T-helper 1 cell treated with Interleukin-12 subunit alpha and Interleukin-12 subunit beta and Interleukin-4 antibody, amounts not matched to agents 30 μg/mL and 1 μg/mL, for 36 hours (primary cell): ENCODE measurements around the gene BMP8B.

ENCODE experiments used
- H3K27ac Mint-ChIP-seq: one replicate; pipeline ENCODE4 v1.8.0; 2021; ENCODE audit warnings: mild to moderate bottlenecking, mixed read lengths
- H3K27me3 Mint-ChIP-seq: one replicate; pipeline ENCODE4 v1.8.0; 2021; ENCODE audit warnings: low read depth, mixed read lengths
- H3K36me3 Mint-ChIP-seq: one replicate; pipeline ENCODE4 v1.8.0; 2021; ENCODE audit warnings: low read depth, mixed read lengths
- H3K4me1 Mint-ChIP-seq: one replicate; pipeline ENCODE4 v1.8.0; 2021; ENCODE audit warnings: low read depth, mixed read lengths
- H3K4me3 Mint-ChIP-seq: one replicate; pipeline ENCODE4 v1.8.0; 2021; ENCODE audit warnings: mild to moderate bottlenecking, moderate library complexity, mixed read lengths
- H3K9me3 Mint-ChIP-seq: one replicate; pipeline ENCODE4 v1.8.0; 2021; ENCODE audit warnings: mixed read lengths

The BMP8B gene

DNA sequence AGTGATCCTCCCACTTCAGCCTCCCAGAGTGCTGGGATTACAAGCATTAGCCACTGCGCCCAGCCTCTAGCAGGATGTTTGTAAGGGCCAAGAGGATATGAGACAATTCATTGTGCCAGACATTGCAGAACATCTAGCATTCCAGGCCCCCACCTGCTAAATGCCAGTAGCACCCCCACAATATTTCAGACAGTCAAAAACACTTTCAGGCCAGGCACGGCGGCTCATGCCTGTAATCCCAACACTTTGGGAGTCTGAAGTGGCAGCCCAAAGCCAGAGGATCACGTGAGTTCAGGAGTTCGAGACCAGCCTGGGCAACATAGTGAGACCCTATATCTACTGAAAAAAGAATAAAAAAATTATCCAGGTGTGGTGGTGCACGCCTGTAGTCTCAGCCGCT is 37.1 kb downstream of the BMP8B start:
- H3K36me3 Mint-ChIP-seq: peaks cover 45% of the 10 kb centered on the region
- no peaks in the 10 kb centered on the region for H3K27me3 Mint-ChIP-seq
- no peak overlapping the region for H3K27ac Mint-ChIP-seq
- H3K4me1 Mint-ChIP-seq: no peaks in the 10 kb centered on the region
- no peak overlapping the region for H3K4me3 Mint-ChIP-seq
- no peaks in the 10 kb centered on the region for H3K9me3 Mint-ChIP-seq

DNA sequence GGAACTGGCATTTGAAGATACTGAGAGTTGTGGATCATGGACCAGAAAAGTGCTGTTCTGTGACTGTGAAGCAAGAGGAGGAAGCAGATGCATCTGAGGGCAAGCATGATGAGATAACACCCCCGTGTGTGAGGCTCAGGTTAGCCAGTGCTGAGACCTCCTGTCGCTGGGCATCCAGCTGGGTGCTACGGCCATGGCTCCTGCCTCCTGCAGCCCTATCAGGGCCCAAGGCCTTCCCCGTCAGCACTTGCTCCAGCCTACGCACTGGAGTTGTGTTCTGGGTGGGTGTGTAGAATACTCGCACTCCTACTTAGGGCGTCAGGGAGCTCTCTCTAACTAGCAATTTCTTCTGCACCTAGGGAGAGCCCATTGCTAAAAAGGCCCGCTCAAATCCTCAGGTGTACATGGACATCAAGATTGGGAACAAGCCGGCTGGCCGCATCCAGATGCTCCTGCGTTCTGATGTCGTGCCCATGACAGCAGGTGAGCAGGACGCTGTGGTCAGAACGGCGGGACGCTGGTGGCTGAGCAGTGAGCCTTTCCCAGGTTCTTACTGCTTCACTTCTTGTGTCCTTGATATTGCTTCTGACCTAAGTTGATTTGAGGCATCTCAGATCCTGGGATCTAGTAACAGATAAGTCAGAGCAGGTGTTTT is 43.5 kb downstream of the BMP8B start:
- Mint-ChIP-seq H3K27ac (no peak overlapping the region), H3K4me3 (no peak overlapping the region), H3K4me1 (peaks cover 9% of the 10 kb centered on the region), H3K9me3 (no peaks in the 10 kb centered on the region), H3K27me3 (no peaks in the 10 kb centered on the region), H3K36me3 (peaks cover 55% of the 10 kb centered on the region)

DNA sequence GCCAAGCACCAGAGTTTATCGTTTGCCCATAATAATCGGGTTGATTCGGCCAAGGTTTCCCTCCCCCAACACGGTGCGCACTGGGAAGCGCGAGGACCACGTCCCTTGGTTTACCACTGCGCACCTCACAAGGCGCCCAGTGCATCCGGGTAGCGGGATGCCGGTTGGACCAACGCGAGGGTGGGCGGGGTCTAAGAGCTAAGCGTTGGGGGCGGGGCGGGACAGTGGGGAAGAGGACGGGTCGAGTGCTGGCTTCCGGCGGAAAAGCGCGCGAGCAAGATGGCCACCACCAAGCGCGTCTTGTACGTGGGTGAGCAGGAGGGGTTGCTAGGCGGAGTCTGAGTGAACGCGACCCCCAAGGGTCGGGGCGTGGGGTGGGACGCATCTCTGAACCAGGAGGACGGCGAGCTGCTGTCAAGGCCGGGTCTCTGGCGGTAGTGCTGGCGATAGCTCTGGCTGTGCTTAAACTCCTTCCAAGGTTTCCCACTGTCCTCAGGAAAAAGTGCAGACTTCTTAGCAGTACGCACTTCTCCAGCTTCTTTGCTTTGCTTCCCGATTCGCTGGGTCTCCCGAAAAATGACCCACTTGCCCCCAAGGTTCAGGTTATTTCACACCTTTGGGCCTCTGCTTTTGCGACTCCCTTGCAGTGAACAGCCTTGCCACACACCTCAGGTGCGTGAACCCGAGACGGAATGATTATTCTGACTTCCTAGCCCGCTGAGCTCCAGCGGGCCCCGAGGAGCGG is 49.9 kb downstream of the BMP8B start, which contains the start of gene PPIE:
Gene PPIE, plus strand, starts transcription at position 261 of the 745 bp plus-strand sequence. Its CDS starts 19 bp downstream, at position 280.
- Mint-ChIP-seq H3K27me3 (no peaks in the 10 kb centered on the region), H3K4me3 (peak within 1 kb of the TSS; percentile 96), H3K27ac (peak within 1 kb of the TSS; percentile 93), H3K36me3 (peaks cover 34% of the 10 kb centered on the region), H3K4me1 (peaks cover 38% of the 10 kb centered on the region), H3K9me3 (peaks cover 9% of the 10 kb centered on the region)

DNA sequence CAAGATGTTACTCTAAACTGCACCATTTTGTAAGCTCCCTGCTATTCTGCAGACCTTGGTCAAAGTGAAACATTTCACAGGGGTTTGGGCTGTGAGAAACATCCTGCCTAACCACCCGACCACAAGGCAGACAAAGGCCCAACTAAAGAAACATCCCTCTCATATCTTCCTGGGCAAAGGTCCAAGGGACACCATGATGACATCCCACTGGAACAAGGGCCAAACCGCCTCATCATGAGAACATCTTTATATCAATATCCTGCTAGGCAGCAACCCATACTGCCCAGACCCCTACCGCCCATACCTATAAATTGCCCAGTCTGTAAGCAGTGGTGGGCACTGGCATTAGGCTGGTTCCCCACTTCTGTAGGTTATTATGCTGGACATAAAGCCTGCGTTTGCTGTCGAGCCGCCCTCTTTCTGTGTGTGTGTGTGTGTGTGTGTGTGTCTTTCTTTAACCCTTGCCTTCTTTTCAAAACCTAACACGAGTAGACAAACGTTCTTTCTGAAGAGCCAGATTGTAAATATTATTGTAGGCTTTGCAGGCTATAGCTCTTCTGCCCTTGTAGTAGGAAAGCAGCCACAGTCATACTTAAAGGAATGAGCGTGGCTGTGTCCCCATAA is 51.0 kb downstream of the BMP8B start:
- Mint-ChIP-seq H3K4me3 (peak overlapping the region; percentile 62), H3K36me3 (peaks cover 29% of the 10 kb centered on the region), H3K27ac (peak overlapping the region; percentile 70), H3K9me3 (peaks cover 9% of the 10 kb centered on the region), H3K4me1 (peaks cover 39% of the 10 kb centered on the region), H3K27me3 (peaks cover 4% of the 10 kb centered on the region)

DNA sequence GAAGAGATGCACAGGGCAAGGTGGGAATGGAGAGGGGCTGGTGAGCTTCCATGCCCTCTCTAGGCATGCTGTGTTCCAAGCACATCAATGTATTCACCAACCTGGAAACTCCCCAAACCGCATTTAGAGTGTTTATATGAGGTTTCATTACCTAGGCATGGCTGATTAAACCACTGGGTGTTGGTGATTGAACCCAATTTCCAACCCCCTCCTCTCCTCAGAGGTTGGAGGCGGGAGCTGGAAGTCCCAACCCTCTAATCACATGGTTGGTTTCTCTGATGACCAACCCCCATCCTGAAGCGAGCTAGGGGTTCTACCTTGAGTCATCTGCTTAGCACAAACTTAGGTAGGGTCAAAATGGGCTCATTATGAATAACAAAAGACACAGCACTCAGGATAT is 52.9 kb downstream of the BMP8B start:
- peaks cover 5% of the 10 kb centered on the region for H3K27me3 Mint-ChIP-seq
- no peak overlapping the region for H3K4me3 Mint-ChIP-seq
- peaks cover 9% of the 10 kb centered on the region for H3K9me3 Mint-ChIP-seq
- H3K36me3 Mint-ChIP-seq: peaks cover 15% of the 10 kb centered on the region
- H3K27ac Mint-ChIP-seq: no peak overlapping the region
- peaks cover 36% of the 10 kb centered on the region for H3K4me1 Mint-ChIP-seq

DNA sequence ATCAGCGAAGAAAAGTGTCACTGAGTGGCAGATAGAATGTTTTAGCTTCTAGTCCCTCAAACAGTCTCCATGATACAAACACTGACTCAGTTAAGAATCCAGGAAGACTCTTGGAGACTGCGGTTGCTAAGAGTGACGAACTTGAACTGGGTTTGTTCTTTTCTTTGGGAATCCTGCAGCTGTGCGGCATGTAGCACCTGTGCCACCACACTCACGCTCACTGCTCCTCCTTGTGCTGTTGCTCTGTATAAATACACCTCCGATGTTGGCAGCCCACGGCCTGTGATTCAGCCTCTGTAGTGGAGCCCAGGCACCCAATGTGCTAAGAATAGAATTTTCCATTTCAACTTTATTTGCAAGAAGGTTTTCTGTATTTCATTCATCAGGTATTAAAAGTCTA is 55.5 kb downstream of the BMP8B start:
- H3K27ac Mint-ChIP-seq: no peak overlapping the region
- peaks cover 23% of the 10 kb centered on the region for H3K27me3 Mint-ChIP-seq
- peaks cover 9% of the 10 kb centered on the region for H3K9me3 Mint-ChIP-seq
- peaks cover 26% of the 10 kb centered on the region for H3K4me1 Mint-ChIP-seq
- H3K4me3 Mint-ChIP-seq: no peak overlapping the region
- H3K36me3 Mint-ChIP-seq: peaks cover 5% of the 10 kb centered on the region

DNA sequence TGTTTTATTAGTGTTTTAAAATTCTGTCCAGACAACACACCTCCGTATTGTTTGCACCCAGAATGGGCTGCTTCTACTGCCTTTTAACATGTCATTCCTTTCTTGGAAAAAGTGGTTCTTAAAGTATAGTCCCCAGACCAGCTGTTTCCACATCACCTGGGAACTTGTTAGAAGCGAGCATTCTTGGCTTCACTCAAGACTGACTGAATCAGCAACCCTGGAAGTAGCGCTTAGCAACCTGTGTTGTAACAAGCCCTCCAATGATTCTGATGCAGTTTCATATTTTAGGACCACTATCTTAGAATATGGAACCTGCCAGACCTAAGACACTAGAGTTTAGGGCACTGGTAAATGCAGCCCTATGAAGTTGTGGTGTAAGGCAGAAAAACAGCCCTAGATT is 55.9 kb downstream of the BMP8B start:
- peaks cover 27% of the 10 kb centered on the region for H3K27me3 Mint-ChIP-seq
- no peak overlapping the region for H3K27ac Mint-ChIP-seq
- peaks cover 5% of the 10 kb centered on the region for H3K36me3 Mint-ChIP-seq
- H3K4me1 Mint-ChIP-seq: peaks cover 25% of the 10 kb centered on the region
- peaks cover 9% of the 10 kb centered on the region for H3K9me3 Mint-ChIP-seq
- no peak overlapping the region for H3K4me3 Mint-ChIP-seq

DNA sequence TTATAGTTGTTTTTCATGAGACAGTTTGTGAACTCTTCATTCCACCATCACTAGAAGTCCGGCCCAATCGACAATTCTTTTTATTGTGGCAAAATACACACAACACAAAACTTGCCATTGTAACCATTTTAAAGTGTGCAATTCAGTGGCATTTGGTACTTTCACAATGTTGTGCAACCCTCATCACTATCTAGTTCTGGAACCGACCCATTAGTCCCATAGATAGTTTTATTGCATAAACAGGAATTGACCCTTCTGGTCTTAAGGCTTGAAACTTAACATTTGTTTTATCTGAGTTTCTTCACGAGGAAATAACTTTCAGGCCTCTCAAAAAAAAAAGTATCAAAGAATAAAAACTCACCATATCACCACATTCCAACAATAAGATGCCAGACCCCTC is 58.8 kb downstream of the BMP8B start:
- Mint-ChIP-seq H3K4me1 (peaks cover 18% of the 10 kb centered on the region), H3K27ac (no peak overlapping the region), H3K4me3 (no peak overlapping the region), H3K27me3 (peaks cover 34% of the 10 kb centered on the region), H3K36me3 (no peaks in the 10 kb centered on the region), H3K9me3 (no peaks in the 10 kb centered on the region)

DNA sequence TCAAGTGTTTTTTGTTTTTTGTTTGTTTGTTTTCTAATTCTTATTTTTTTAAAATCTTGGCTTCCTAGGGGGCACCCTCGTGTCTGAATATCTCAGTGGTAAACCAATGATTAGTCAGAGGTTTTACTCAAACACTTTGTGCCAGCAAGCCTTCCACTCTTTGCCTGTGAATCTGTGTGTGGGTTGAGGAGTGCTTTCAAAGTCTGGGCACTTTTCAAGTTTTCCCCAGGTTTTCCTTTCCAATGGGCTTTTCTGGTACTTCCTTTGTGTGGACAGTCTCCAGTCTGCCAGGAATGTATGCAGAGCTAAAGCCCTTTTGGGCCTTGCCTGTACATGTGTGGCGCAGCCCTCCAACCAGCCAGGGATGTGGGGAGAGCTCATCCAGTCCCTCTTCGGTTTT is 59.6 kb downstream of the BMP8B start:
- no peak overlapping the region for H3K4me3 Mint-ChIP-seq
- no peak overlapping the region for H3K27ac Mint-ChIP-seq
- peaks cover 42% of the 10 kb centered on the region for H3K27me3 Mint-ChIP-seq
- H3K9me3 Mint-ChIP-seq: no peaks in the 10 kb centered on the region
- H3K36me3 Mint-ChIP-seq: no peaks in the 10 kb centered on the region
- peaks cover 16% of the 10 kb centered on the region for H3K4me1 Mint-ChIP-seq

DNA sequence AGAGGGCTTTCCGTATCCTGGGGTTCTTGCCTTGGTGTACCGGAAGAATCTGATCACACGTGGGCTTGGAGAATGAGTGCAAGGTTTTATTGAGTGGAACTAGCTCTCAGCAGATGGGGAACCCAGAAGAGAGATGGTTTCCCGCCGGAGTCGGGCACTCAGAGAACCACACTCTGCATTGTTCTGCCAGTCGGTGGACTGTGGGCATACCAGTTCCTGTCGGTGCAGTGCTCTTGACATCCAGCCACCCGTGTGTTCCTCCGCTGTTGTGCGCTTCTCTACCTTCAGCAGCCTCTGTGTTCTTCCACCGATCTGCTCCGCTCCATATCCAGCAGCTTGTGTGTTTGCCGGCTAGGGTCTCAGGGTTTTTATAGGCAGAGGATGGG is 60.7 kb downstream of the BMP8B start:
- Mint-ChIP-seq H3K27me3 (peaks cover 39% of the 10 kb centered on the region), H3K27ac (peak overlapping the region; percentile 15), H3K4me1 (peaks cover 14% of the 10 kb centered on the region), H3K4me3 (no peak overlapping the region), H3K36me3 (no peaks in the 10 kb centered on the region), H3K9me3 (no peaks in the 10 kb centered on the region)

DNA sequence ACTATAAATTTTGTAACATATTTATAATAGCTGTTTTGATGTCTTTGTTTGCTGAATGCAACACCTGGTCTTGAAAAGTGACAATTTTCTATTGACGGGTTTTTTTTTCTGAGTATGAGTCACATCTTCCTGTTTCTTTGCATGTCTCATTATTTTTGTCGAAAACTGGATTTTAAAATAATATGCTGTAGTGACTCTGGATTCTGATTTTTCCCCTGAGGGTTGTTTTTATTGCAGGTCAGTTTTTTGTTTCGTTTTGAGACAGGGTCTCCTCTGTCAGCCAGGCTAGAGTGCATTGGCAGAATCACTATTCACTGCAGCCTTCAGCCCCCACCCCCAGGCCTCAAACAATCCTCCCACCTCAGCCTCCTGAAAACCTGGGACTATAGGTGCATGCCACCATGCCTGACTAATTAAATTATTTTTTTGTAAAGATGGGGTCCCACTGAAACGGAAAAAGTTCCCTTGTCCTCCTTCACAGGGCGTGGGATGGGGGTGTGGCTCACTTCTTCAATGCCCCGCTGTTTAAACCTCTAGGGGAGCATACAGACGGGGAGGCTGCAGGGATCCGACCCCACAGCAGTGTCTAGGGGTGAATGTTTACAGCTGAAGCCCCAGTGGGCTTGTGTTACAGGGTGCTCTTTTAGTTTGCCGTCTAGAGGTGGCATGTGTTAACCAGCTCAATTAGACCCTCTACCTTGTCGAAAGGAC is 61.3 kb downstream of the BMP8B start:
- Mint-ChIP-seq H3K36me3 (no peaks in the 10 kb centered on the region), H3K27me3 (peaks cover 40% of the 10 kb centered on the region), H3K27ac (no peak overlapping the region), H3K4me1 (peaks cover 14% of the 10 kb centered on the region), H3K9me3 (no peaks in the 10 kb centered on the region), H3K4me3 (no peak overlapping the region)

DNA sequence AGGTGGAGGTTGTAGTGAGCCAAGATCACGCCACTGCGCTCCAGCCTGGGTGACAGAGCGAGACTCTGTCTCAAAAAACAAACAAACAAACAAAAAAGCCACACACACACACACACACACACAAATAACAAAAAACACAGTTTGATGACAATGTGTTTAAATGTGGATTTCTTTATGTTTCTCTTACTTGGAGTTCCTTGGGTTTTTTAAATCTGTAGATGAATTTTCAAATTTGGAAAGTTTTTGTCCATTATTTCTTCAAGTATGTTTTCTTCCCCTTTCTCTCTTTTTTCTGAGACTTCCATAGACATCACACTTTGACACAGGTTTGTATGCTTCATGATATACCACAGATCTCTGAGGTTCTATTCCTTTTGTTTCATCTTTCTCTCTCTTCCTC is 62.1 kb downstream of the BMP8B start:
- Mint-ChIP-seq H3K27ac (no peak overlapping the region), H3K9me3 (no peaks in the 10 kb centered on the region), H3K27me3 (peaks cover 48% of the 10 kb centered on the region), H3K4me1 (peaks cover 14% of the 10 kb centered on the region), H3K36me3 (no peaks in the 10 kb centered on the region), H3K4me3 (no peak overlapping the region)

DNA sequence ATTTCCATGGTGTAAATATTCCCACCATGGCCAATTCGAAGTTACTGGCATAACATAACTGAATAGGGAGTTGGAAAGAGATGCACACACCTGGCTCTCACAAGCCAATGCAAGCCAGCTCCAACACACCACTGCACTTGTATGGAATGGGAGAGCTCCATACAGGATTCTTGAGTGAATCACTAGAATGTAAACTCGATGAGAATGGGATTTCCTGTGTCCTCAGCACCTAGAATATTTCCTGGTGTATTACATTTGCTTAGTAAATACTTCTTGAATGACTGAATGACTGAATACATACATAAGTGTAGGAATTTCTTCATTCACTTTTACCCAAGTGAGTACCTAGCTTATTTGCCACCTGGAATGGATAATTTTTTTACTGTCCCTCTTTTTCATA is 66.2 kb downstream of the BMP8B start:
- no peak overlapping the region for H3K4me3 Mint-ChIP-seq
- peaks cover 45% of the 10 kb centered on the region for H3K27me3 Mint-ChIP-seq
- H3K36me3 Mint-ChIP-seq: no peaks in the 10 kb centered on the region
- H3K27ac Mint-ChIP-seq: no peak overlapping the region
- H3K4me1 Mint-ChIP-seq: peaks cover 8% of the 10 kb centered on the region
- no peaks in the 10 kb centered on the region for H3K9me3 Mint-ChIP-seq

DNA sequence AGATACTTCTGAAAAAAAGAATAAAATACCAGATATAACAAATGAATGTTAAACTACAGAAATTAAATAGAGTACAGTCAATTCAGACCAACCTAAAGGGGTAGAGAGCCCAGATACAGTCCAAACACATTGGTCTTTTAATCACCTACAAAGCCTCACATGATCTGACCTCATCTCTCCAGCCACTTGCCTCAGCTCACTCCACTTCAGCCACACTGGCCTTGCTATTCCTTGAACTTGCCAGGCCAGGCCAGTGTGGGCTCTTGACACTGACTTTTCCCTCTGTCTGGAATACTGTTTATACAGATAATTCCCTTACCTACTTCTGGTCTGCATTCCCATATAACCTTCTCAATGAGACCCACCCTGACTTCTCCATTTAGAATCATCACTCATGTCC is 67.0 kb downstream of the BMP8B start:
- Mint-ChIP-seq H3K4me3 (no peak overlapping the region), H3K4me1 (peaks cover 2% of the 10 kb centered on the region), H3K27me3 (peaks cover 49% of the 10 kb centered on the region), H3K27ac (no peak overlapping the region), H3K36me3 (no peaks in the 10 kb centered on the region), H3K9me3 (no peaks in the 10 kb centered on the region)
